ENCODE results near the gene SC5D.

GRCh38 chr11:121248496-121248895 is 44.1 kb upstream of the SC5D start:
- no peak for TF ChIP-seq TAF1 (IDR thresholded peaks at IDR 0.05; ENCODE audit: borderline replicate concordance, insufficient read depth, low read length)
- TF ChIP-seq POLR2AphosphoS5 (IDR thresholded peaks at IDR 0.05; ENCODE audit: low read depth, low read length) = no peak
